Measurements from ENCODE around the gene KLK13. TPM values are rescaled to one million over a fixed set of nuclear protein-coding genes. Genes with fewer than 3 reads are reported as not detected.

KLK13 gene
- total and polyA plus RNA-seq, 2 experiments from 2014 or later, result 0.52 TPM; not detected in 1

GRCh38 chr19:51100601-51101000, 35.7 kb upstream of the KLK13 start:
- Histone ChIP-seq H3K9me3 (ENCODE audit: low read depth) (no peaks in the 10 kb centered on the region), H3K79me2 (peaks cover 2% of the 10 kb centered on the region), H3K4me3 (no peak overlapping the region), H2AFZ (no peak overlapping the region), H3K4me2 (no peak overlapping the region), H3K27ac (no peak overlapping the region), H3K36me3 (replicated peaks; ENCODE audit: insufficient read depth, low read depth) (peaks cover 4% of the 10 kb centered on the region), H3K27me3 (no peaks in the 10 kb centered on the region), H3K4me1 (ENCODE audit: insufficient read depth) (no peaks in the 10 kb centered on the region), H4K20me1 (ENCODE audit: insufficient read depth, poor library complexity, severe bottlenecking) (peaks cover 3% of the 10 kb centered on the region), H3K9me2 (replicated peaks; ENCODE audit: insufficient read depth) (no peaks in the 10 kb centered on the region)
- 56% methylated on average over 3 of the region's 3 CpGs for WGBS (ENCODE audit: low lambda C conversion rate, missing lambda C conversion rate)
- TF ChIP-seq CTCF (IDR thresholded peaks at IDR 0.05; ENCODE audit: poor library complexity) (no peak), EZH2 (IDR thresholded peaks at IDR 0.05; ENCODE audit: borderline replicate concordance) (no peak), EZH2phosphoT487 (IDR thresholded peaks at IDR 0.05; ENCODE audit: low read depth, severe bottlenecking, unreplicated experiment) (no peak)
- DNase-seq (ENCODE audit: low spot score), result no peak

GRCh38 chr19:51099047-51099382, 34.1 kb upstream of the KLK13 start:
- Histone ChIP-seq H3K9me3 (ENCODE audit: low read depth) (no peaks in the 10 kb centered on the region), H4K20me1 (ENCODE audit: insufficient read depth, poor library complexity, severe bottlenecking) (peaks cover 3% of the 10 kb centered on the region), H3K4me3 (no peak overlapping the region), H3K9me2 (replicated peaks; ENCODE audit: insufficient read depth) (no peaks in the 10 kb centered on the region), H3K79me2 (peaks cover 2% of the 10 kb centered on the region), H3K27ac (no peak overlapping the region), H3K4me2 (no peak overlapping the region), H2AFZ (no peak overlapping the region), H3K4me1 (ENCODE audit: insufficient read depth) (no peaks in the 10 kb centered on the region), H3K27me3 (no peaks in the 10 kb centered on the region), H3K36me3 (replicated peaks; ENCODE audit: insufficient read depth, low read depth) (peaks cover 4% of the 10 kb centered on the region)
- TF ChIP-seq EZH2 (IDR thresholded peaks at IDR 0.05; ENCODE audit: borderline replicate concordance) (no peak), CTCF (IDR thresholded peaks at IDR 0.05; ENCODE audit: poor library complexity) (no peak), EZH2phosphoT487 (IDR thresholded peaks at IDR 0.05; ENCODE audit: low read depth, severe bottlenecking, unreplicated experiment) (no peak)
- WGBS (ENCODE audit: low lambda C conversion rate, missing lambda C conversion rate), result 80% methylated on average over 10 of the region's 22 CpGs
- DNase-seq (ENCODE audit: low spot score), result no peak

GRCh38 chr19:51098365-51099046, 33.6 kb upstream of the KLK13 start:
- Histone ChIP-seq H3K79me2 (peaks cover 2% of the 10 kb centered on the region), H3K4me3 (no peak overlapping the region), H2AFZ (no peak overlapping the region), H3K4me2 (no peak overlapping the region), H3K27me3 (no peaks in the 10 kb centered on the region), H3K4me1 (ENCODE audit: insufficient read depth) (no peaks in the 10 kb centered on the region), H3K9me2 (replicated peaks; ENCODE audit: insufficient read depth) (no peaks in the 10 kb centered on the region), H4K20me1 (ENCODE audit: insufficient read depth, poor library complexity, severe bottlenecking) (peaks cover 3% of the 10 kb centered on the region), H3K36me3 (replicated peaks; ENCODE audit: insufficient read depth, low read depth) (peaks cover 4% of the 10 kb centered on the region), H3K27ac (no peak overlapping the region), H3K9me3 (ENCODE audit: low read depth) (no peaks in the 10 kb centered on the region)
- WGBS (ENCODE audit: low lambda C conversion rate, missing lambda C conversion rate), result 80% methylated on average over 56 of the region's 78 CpGs
- TF ChIP-seq EZH2 (IDR thresholded peaks at IDR 0.05; ENCODE audit: borderline replicate concordance) (no peak), CTCF (IDR thresholded peaks at IDR 0.05; ENCODE audit: poor library complexity) (no peak), EZH2phosphoT487 (IDR thresholded peaks at IDR 0.05; ENCODE audit: low read depth, severe bottlenecking, unreplicated experiment) (no peak)
- peak; percentile 34 for DNase-seq (ENCODE audit: low spot score)

Measured in hepatocyte (in vitro differentiated cells).